HT-29 (cell line): Measurements from ENCODE around the gene TSPAN3. TPM values are rescaled to one million over a fixed set of nuclear protein-coding genes. Genes with fewer than 3 reads are reported as not detected.

Source experiments
- DNase-seq: peaks from one replicate; pipeline ENCODE4 v3.0.0-alpha.2; 2015; ENCODE audit warnings: low spot score
- total RNA-seq: library from RNA; depleted of rRNA; stranded (reverse); fragments of >200 nt; shearing (Covaris generic); gene quantifications from 2 replicates; pipeline ENCODE4 v1.2.3, GENCODE V29; 2014

The TSPAN3 gene
- total RNA-seq, 1 experiment from 2014 or later: 364 TPM

GRCh38 chr15:77084436-77084835 is 13.5 kb upstream of the TSPAN3 start:
- DNase-seq: no peak

GRCh38 chr15:77083381-77084160 is 12.7 kb upstream of the TSPAN3 start:
- DNase-seq: peak; percentile 92

DNA sequence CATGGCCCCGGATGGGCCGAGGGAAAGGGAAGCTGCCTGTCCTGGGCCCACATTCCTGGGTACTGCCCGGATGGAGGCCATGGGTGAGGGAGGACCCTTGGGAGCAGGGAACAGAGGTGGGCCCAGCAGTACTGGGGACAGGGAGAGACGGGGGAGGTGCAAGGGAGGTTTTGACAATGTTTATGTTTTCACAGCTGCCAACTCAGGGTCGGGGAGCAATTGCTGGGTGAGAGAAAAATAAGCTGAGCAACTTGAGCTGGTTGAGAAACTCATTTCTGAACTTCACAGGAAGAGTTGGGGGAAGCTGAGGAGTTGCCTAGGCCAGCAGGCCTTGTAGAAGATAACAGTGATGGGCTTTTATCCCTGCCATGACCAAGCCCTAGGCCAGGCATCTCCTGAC is 11.1 kb upstream of the TSPAN3 start:
- DNase-seq: no peak

GRCh38 chr15:77076323-77076915 is 5.5 kb upstream of the TSPAN3 start:
- no peak for DNase-seq

GRCh38 chr15:77075528-77075927 is 4.6 kb upstream of the TSPAN3 start:
- DNase-seq: peak; percentile 72

DNA sequence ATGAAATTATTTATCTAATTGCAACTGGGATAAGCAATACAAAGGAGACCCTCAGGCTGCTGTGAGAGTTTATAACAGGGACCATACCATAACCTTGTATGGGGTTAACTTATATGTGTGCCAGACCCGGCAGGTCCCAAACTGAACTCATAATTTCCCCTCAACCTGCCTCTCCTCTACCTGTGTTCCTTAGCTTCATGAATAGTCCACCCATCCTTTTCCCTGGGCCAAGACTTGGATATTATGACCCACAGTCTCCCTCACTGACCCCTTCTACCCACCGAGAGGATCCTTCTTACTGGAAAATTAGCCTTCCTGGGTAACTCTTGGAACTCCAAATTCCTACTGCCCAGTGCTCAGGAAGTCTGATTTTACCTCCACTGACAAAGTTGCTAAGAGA is 3.4 kb upstream of the TSPAN3 start:
- no peak for DNase-seq

- no peak for DNase-seq
Observed at GRCh38 chr15:77071305-77072223, 655 bp upstream of the TSPAN3 start.

GRCh38 chr15:77070180-77070494 is 772 bp downstream of the TSPAN3 start:
- DNase-seq: no peak

DNA sequence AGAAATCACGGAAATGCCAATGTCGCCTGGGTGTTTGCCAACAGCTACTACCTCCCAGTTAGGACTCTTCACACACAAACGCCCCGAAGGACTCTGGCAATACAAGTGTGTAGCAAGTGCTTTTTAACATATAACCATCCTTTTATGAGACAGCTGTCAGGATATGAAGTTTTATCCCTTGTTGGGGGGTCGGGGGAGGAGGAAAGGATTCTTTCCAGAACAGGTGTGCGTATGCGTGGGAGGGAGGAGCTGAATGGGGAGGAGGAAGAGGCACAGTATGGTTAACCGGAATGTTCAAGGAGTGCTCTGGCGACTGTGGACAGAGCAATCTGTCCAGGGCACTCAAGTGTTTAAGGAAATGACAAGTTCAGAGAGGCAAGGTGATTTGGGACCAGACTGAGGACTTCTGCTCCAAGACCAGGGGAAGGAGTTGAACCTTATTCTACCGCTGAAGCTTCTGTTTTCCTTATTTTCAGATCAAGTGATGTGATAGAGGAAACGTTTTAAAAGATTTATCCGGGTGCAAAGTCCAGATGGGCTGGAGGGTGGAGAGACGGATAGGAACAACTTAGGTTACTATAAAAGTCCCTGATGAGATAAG is 1.3 kb downstream of the TSPAN3 start:
- peak; percentile 93 for DNase-seq

DNA sequence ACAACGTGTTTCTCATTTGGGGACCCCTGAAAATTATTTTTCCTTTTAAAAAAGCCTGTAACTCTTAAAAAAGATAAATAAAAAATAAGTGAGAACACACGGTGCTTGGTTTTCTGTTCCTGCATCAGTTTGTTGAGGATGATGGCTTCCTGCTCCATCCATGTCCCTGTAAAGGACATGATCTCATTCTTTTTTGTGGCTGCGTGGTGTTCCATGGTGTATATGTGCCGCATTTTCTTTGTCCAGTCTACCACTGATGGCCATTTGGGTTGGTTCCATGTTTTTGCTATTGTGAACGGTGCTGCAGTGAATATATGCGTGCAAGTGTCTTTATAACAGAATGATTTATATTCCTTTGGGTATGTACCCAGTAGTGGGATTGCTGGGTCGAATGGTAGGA is 2.3 kb downstream of the TSPAN3 start:
- DNase-seq: no peak

DNA sequence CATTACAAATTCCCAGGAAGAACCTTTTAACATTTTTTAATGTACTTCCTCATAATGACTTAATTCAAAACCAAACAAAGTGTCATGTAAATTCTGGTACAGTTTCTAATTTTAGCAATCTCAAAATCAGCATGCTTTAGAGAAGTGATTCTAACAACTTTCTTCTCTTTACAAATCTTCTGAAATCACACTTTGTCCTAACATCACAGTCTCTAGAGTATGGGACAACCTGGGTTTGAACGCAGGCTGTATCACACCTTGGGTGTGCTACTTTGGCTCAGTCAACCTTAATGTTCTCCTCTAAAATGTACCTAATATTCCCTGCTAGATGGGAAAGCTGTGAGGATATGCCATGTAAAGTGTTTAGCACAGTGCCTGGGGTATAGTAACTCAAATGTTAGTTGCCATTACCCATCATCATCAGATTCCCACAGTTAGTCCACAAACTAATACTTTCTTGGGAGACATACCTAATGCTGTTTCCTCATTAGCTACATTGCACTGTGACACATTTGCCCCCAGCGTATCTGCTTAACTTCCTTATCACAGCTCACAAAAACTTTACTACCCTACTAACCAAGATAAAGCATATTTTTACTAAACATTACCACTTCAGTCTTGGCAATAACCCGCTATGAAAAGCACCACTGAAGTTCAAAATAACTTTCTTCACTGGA is 3.1 kb downstream of the TSPAN3 start:
- no peak for DNase-seq

DNA sequence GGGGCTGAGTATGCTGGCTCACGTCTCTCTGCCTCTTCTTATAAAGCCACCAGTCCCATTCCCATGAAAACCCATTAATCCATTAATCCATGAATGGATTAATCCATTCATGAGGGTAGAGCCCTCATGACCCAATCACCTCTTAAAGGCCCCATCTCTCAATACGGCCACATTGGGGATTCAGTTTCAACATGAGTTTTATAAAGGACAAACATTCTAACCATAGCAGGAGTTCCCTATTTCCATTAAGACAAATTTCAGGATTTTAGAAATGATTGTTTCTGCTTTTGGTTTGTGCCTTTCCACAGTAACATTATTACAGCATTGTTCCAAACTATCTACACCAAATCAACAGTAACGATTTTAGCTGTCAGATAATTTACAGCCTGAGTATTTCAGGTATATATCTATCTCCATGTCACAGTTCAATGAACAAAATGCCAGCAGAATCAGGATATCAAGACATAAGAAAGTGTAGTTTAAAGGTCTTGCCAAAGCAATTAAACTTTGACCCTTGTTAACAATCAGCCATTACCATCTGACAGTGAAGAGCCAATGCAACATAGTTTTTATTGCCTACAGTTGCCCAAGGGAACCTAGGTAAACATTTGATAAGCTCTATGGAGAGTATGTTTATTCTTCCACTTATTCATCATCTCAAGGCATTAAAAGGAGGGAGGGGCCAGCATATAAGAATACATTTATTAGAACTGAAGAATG is 3.8 kb downstream of the TSPAN3 start:
- DNase-seq: peak; percentile 96

DNA sequence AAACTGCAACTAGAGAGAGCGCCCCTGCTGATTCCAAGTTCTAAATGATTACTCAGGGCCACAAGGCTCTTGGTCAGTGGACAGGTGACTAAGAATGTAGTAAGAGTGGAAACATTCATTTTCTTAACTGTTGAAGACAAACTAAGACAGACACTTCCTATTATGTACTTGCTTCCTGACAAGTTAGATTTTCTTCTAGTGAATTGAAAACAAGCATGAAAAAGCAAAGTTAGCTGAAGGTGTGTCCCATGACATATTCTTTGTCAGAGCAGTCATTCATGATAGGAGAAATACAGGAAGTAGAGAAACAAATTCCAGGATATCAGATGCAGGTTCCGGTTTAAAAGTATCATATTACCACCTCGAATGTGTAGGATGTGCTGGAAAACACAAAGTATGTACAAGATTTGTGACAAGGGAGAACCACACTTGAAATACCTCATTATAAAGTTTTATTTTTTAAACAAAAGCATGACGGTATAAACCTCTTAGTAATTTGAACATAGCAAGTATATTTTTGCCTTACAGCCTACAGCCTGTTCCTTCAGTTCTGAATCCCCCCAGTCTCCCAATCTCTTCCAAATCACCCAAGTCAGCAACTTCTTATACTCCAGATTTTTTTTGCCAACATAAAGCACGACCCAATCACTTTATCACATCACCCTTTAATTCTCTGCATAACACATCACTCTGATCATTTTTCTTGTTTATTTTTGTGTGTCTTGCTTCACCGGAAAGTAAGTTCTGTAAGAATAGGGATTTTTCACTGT is 6.2 kb downstream of the TSPAN3 start:
- peak; percentile 56 for DNase-seq

DNA sequence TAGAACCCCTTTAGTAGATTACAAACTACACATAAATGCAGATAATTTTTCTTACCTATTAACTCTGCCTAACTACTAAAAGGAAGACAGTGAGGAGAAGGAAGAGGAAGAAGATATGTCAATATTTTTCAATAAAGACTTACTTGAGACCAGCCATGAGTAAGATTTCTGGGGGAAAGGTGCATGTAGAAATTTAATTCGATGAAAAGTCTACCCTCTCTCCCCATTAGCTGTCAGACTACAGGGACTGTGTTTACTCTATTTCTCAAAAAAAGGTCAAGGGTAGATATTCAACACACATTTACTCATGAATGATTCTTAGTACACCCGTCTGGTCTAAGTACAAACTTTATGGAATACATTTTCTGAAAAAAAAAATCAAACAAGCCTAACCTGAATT is 6.8 kb downstream of the TSPAN3 start:
- peak; percentile 18 for DNase-seq

- peak; percentile 1 for DNase-seq
Observed at GRCh38 chr15:77063249-77063648, 7.7 kb downstream of the TSPAN3 start.

GRCh38 chr15:77060546-77060945 is 10.4 kb downstream of the TSPAN3 start:
- no peak for DNase-seq

DNA sequence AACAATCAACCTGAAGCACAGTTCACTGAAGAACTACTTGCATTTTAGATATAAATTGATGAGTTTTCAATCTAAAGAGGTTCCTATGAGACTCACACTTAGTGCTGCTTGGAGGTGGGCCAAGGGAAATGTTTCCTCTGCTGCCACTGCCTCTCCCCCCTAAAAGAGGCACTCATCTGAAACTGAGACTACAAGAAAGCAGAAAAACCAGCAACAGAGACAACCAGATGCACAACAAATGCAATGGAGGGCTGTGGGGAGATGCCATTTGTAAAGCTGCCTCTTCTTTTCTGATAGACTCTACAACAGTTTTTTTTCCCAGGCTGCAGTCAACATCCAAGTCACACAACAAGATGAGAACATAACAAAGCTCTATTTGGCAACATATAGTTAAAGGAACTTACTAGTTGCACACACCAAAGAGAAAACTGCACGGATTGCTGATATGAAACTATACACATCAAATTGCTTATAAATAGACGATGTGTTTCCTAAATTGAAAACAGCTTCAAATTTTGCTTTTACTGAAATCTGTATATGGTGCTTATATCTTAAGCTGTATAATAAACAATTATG is 11.0 kb downstream of the TSPAN3 start:
- DNase-seq: no peak

- no peak for DNase-seq
Observed at GRCh38 chr15:77058468-77058867, 12.4 kb downstream of the TSPAN3 start.

- no peak for DNase-seq
Observed at GRCh38 chr15:77057685-77058084, 13.2 kb downstream of the TSPAN3 start.

- no peak for DNase-seq
Observed at GRCh38 chr15:77057072-77057471, 13.8 kb downstream of the TSPAN3 start.
